HepG2 (cell line): ENCODE results near the gene SBK3. TPM values are rescaled to one million over a fixed set of nuclear protein-coding genes. Genes with fewer than 3 reads are reported as not detected.

ENCODE experiments used
- ERF ChIP-seq: IDR thresholded peaks from 2 replicates; pipeline ENCODE4 v1.6.1; 2018; ENCODE audit warnings: missing biosample characterization, missing genetic modification reagents
- GLMP ChIP-seq: sonication (generic); formaldehyde crosslinking; IDR thresholded peaks from 2 replicates; pipeline ENCODE4 v1.9.0; 2021; ENCODE audit warnings: missing genetic modification reagents, mild to moderate bottlenecking, borderline replicate concordance
- HNF1B ChIP-seq: sonication (generic); formaldehyde crosslinking; IDR thresholded peaks from 2 replicates; pipeline ENCODE4 v1.5.1; 2020; ENCODE audit warnings: mild to moderate bottlenecking, moderate library complexity, missing genetic modification reagents
- HOMEZ ChIP-seq: IDR thresholded peaks from 2 replicates; pipeline ENCODE4 v1.6.1; 2016; ENCODE audit warnings: low read depth
- HOXA9 ChIP-seq: sonication (generic); formaldehyde crosslinking; IDR thresholded peaks from 2 replicates; pipeline ENCODE4 v1.8.1; 2022; ENCODE audit warnings: missing genetic modification reagents, mild to moderate bottlenecking, moderate library complexity, borderline replicate concordance
- KDM4B ChIP-seq: sonication (generic); formaldehyde crosslinking; IDR thresholded peaks from 2 replicates; pipeline ENCODE4 v1.4.0; 2020; ENCODE audit warnings: missing genetic modification reagents
- KLF16 ChIP-seq, 2 experiments: sonication (generic) in 1 of 2; formaldehyde crosslinking in 1 of 2; IDR thresholded peaks; 2 replicates each; pipeline versions ENCODE4 v1.6.1 to v1.8.0; 2016 to 2023; ENCODE audit warnings: missing genetic modification reagents in 2 of 2, missing compliant biosample characterization in 1 of 2
- NR3C1 ChIP-seq: sonication (generic); formaldehyde crosslinking; IDR thresholded peaks from 2 replicates; pipeline ENCODE4 v1.4.0; 2020; ENCODE audit warnings: missing genetic modification reagents
- SMAD3 ChIP-seq: sonication (generic); formaldehyde crosslinking; IDR thresholded peaks from 2 replicates; pipeline ENCODE4 v1.4.0; 2020; ENCODE audit warnings: missing genetic modification reagents
- SRSF4 ChIP-seq: fragments of 200-400 bp; formaldehyde crosslinking; IDR thresholded peaks from one replicate; pipeline ENCODE4 v1.6.1; 2018; ENCODE audit warnings: mild to moderate bottlenecking, low read depth, low read length, moderate library complexity; ENCODE audit not compliant: poor library complexity, severe bottlenecking
- ZFY ChIP-seq: sonication (generic); formaldehyde crosslinking; IDR thresholded peaks from 2 replicates; pipeline ENCODE4 v1.4.0; 2020; ENCODE audit warnings: missing genetic modification reagents
- ZNF296 ChIP-seq: sonication (generic); formaldehyde crosslinking; conservative IDR thresholded peaks from 2 replicates; pipeline ENCODE4 v1.5.0; 2020; ENCODE audit warnings: mild to moderate bottlenecking, missing genetic modification reagents
- ZNF546 ChIP-seq: sonication (generic); formaldehyde crosslinking; conservative IDR thresholded peaks from 2 replicates; pipeline ENCODE4 v1.8.1; 2023; ENCODE audit warnings: mild to moderate bottlenecking, missing genetic modification reagents
- ZNF614 ChIP-seq: IDR thresholded peaks from 2 replicates; pipeline ENCODE4 v1.6.1; 2018; ENCODE audit warnings: missing biosample characterization, missing genetic modification reagents, inconsistent platforms, borderline replicate concordance
- ZNF646 ChIP-seq: sonication (generic); formaldehyde crosslinking; IDR thresholded peaks from 2 replicates; pipeline ENCODE4 v1.9.0; 2021; ENCODE audit warnings: mild to moderate bottlenecking, missing genetic modification reagents
- ZNF83 ChIP-seq: sonication (generic); formaldehyde crosslinking; IDR thresholded peaks from 2 replicates; pipeline ENCODE4 v1.4.0; 2020; ENCODE audit warnings: missing genetic modification reagents, mild to moderate bottlenecking, borderline replicate concordance
- polyA plus RNA-seq, 8 experiments: library from polyadenylated mRNA; depleted of rRNA in 3 of 8; stranded (reverse) in 7 of 8; unstranded in 1 of 8; fragments of >200 nt; fragmentation: Illumina TruSeq in 4 of 8; extraction: Trizol in 4 of 8; gene quantifications; 2 replicates each; pipeline versions ENCODE4 v1.2.1 to v1.2.3, GENCODE V29; 2011 to 2016; ENCODE audit warnings: low read depth in 4 of 8, missing spikeins in 1 of 8, mixed read lengths in 1 of 8; ENCODE audit not compliant: insufficient read depth in 1 of 8
- total RNA-seq, 5 experiments: library from RNA; depleted of rRNA; stranded (reverse); fragments of >200 nt; fragmentation: Illumina TruSeq; extraction: Trizol; gene quantifications; 2 replicates each; pipeline ENCODE4 v1.2.3, GENCODE V29; 2016; ENCODE audit warnings: low read depth in 1 of 5

The SBK3 gene
- total and polyA plus RNA-seq, 2 of the 13 experiments (the other 11 are each of a cell fraction or from before 2014, with no cell fraction given): 0.66 to 0.77 TPM

- no peak for TF ChIP-seq ZNF546 (CRISPR knock-in tag)
- TF ChIP-seq SRSF4: no peak
- peak; percentile 31; the same call in 1 of the 2 replicates for TF ChIP-seq SMAD3
- TF ChIP-seq ZNF83 (CRISPR knock-in tag): 0 out of 2 replicates have a peak, but pooled peaks have one; percentile 46
- no peak for TF ChIP-seq GLMP (CRISPR knock-in tag)
- 0 out of 2 replicates have a peak, but pooled peaks have one; percentile 44 for TF ChIP-seq HOXA9 (CRISPR knock-in tag)
- no peak for TF ChIP-seq HOMEZ (CRISPR knock-in tag)
- 0 out of 2 replicates have a peak, but pooled peaks have one; percentile 30 for TF ChIP-seq KDM4B
- TF ChIP-seq ZNF296 (CRISPR knock-in tag): 0 out of 2 replicates have a peak, but pooled peaks have one; percentile 24
- TF ChIP-seq HNF1B: no peak
- TF ChIP-seq ZNF646: peak; percentile 42; the same call in 1 of the 2 replicates
- no peak for TF ChIP-seq ZNF614
- peak; percentile 55; the same call in 1 of the 2 replicates for TF ChIP-seq ERF (CRISPR knock-in tag)
- peak in 1 of 2 experiments; percentile 66; a peak in 1 of 4 replicates for TF ChIP-seq KLF16 (CRISPR knock-in tag; IDR thresholded peaks at IDR 0.05)
- TF ChIP-seq ZFY (CRISPR knock-in tag): peak; percentile 46; the same call in 1 of the 2 replicates
- TF ChIP-seq NR3C1 (CRISPR knock-in tag): no peak
Observed at GRCh38 chr19:55503502-55504251, 41.7 kb downstream of the SBK3 start (continued).
